GM12878 (cell line): Measurements from ENCODE around the gene POLRMT. TPM values are rescaled to one million over a fixed set of nuclear protein-coding genes. Genes with fewer than 3 reads are reported as not detected.

Experiments used
- ATAC-seq: fragments of 200-7000 bp; cut with Tn5 transposase; 3 replicates; pipeline ENCODE4 v1.9.1; 2020; ENCODE audit warnings: mild to moderate bottlenecking, moderate library complexity
- BruUV-seq: library from RNA; stranded (reverse); fragments of 400-500 nt; replicated peaks from 2 replicates; lab custom pipeline; 2021; lab: Mats Ljungman, UMichigan
- CTCF ChIA-PET: fragments of 300-600 bp; sonication (Branson Sonifier 250); formaldehyde crosslinking; extraction: SDS; loops from one replicate; lab custom pipeline; 2021; ENCODE audit warnings: inconsistent platforms; lab: Yijun Ruan, JAX
- POLR2A ChIA-PET: fragments of 350-600 bp; formaldehyde crosslinking; extraction: SDS; loops from one replicate; lab custom pipeline; 2021; ENCODE audit warnings: inconsistent platforms; lab: Charles Lee
- RAD21 ChIA-PET: fragments of 300-600 bp; sonication (Branson Sonifier 250); formaldehyde crosslinking; loops from one replicate; lab custom pipeline; 2023; ENCODE audit warnings: antibody characterized with exemption; ENCODE audit not compliant: unreplicated experiment; lab: Charles Lee
- SMC1A ChIA-PET: fragments of 300-600 bp; sonication (Branson Sonifier 250); formaldehyde crosslinking; loops from one replicate; lab custom pipeline; 2023; ENCODE audit not compliant: unreplicated experiment, uncharacterized antibody; lab: Charles Lee
- DNase-seq: peaks from one replicate; pipeline ENCODE4 v3.0.0-alpha.2; 2011; ENCODE audit warnings: low read depth, low spot score
- FAIRE-seq: peaks from 3 replicates; lab custom pipeline; 2011; peaks lifted over from hg19 to GRCh38; lab: Jason Lieb, UNC
- H2AFZ ChIP-seq: 2 replicates; pipeline ENCODE4 v1.6.0; 2011; ENCODE audit warnings: low read depth, low read length, control low read depth; ENCODE audit not compliant: control insufficient read depth
- H3K27ac ChIP-seq: 2 replicates; pipeline ENCODE4 v1.5.1; 2011; ENCODE audit warnings: control low read depth; ENCODE audit not compliant: control insufficient read depth, insufficient read depth
- H3K27me3 ChIP-seq, 2 experiments: replicated peaks in 1 of 2; 2 replicates each; pipeline versions ENCODE4 v1.6.0 to v1.6.1; 2011; ENCODE audit warnings: low read length in 1 of 2; ENCODE audit not compliant: control insufficient read depth in 2 of 2, insufficient read depth in 2 of 2
- H3K36me3 ChIP-seq, 2 experiments: 2 replicates each; pipeline ENCODE4 v1.5.1; 2011; ENCODE audit warnings: low read length in 1 of 2; ENCODE audit not compliant: control insufficient read depth in 2 of 2, insufficient read depth in 2 of 2
- H3K4me1 ChIP-seq: 2 replicates; pipeline ENCODE4 v1.6.1; 2011; ENCODE audit warnings: mild to moderate bottlenecking, low read length, moderate library complexity, mixed read lengths; ENCODE audit not compliant: control insufficient read depth, insufficient read depth
- H3K4me2 ChIP-seq: 2 replicates; pipeline ENCODE4 v1.6.0; 2011; ENCODE audit warnings: control low read depth; ENCODE audit not compliant: control insufficient read depth, insufficient read depth
- H3K4me3 ChIP-seq: fragments of 200-600 bp; sonication (generic); 2 replicates; pipeline ENCODE4 v1.5.1; 2016
- H3K79me2 ChIP-seq: 2 replicates; pipeline ENCODE4 v1.6.0; 2011; ENCODE audit warnings: low read length; ENCODE audit not compliant: control insufficient read depth, insufficient read depth
- H3K9ac ChIP-seq: 2 replicates; pipeline ENCODE4 v1.8.0; 2011; ENCODE audit warnings: low read length, control low read depth, mixed read lengths; ENCODE audit not compliant: control insufficient read depth, insufficient read depth
- H3K9me3 ChIP-seq: replicated peaks from 3 replicates; pipeline ENCODE4 v1.5.1; 2011; ENCODE audit warnings: mild to moderate bottlenecking, low read length; ENCODE audit not compliant: control insufficient read depth, insufficient read depth
- H4K20me1 ChIP-seq: 2 replicates; pipeline ENCODE4 v1.6.0; 2011; ENCODE audit not compliant: control insufficient read depth, insufficient read depth
- CTCF ChIP-seq, 3 experiments: IDR thresholded peaks in 2 of 3; conservative IDR thresholded peaks in 1 of 3; 2 replicates each; pipeline ENCODE4 v1.5.1; 2011; ENCODE audit warnings: low read depth in 3 of 3, low read length in 3 of 3, mild to moderate bottlenecking in 3 of 3, control low read depth in 2 of 3, moderate library complexity in 2 of 3, inconsistent platforms in 1 of 3, mixed read lengths in 1 of 3; ENCODE audit not compliant: control insufficient read depth in 2 of 3, insufficient read depth in 1 of 3; ENCODE audit errors: extremely low read depth in 1 of 3
- DPF2 ChIP-seq: fragments of 450-650 bp; IDR thresholded peaks from 2 replicates; pipeline ENCODE4 v1.6.1; 2017; ENCODE audit warnings: mild to moderate bottlenecking
- EGR1 ChIP-seq, 2 experiments: IDR thresholded peaks; 1 replicate in 1 of 2; 2 replicates in 1 of 2; pipeline ENCODE4 v1.6.1; 2011 to 2012; ENCODE audit warnings: low read depth in 2 of 2, low read length in 2 of 2, borderline replicate concordance in 1 of 2, mild to moderate bottlenecking in 1 of 2, moderate library complexity in 1 of 2
- ELK1 ChIP-seq: IDR thresholded peaks from 2 replicates; pipeline ENCODE4 v1.6.1; 2012; ENCODE audit warnings: low read depth, low read length, improper control_type of control experiment
- EZH2 ChIP-seq: IDR thresholded peaks from 2 replicates; pipeline ENCODE4 v1.6.1; 2012; ENCODE audit warnings: low read depth, mild to moderate bottlenecking, control low read depth, inconsistent platforms, low read length, borderline replicate concordance; ENCODE audit not compliant: control insufficient read depth
- HDAC6 ChIP-seq: fragments of 200-600 bp; sonication (generic); IDR thresholded peaks from one replicate; pipeline ENCODE4 v1.8.0; 2017; ENCODE audit warnings: antibody characterized with exemption; ENCODE audit not compliant: unreplicated experiment
- LARP7 ChIP-seq: fragments of 450-650 bp; IDR thresholded peaks from 2 replicates; pipeline ENCODE4 v1.6.1; 2017; ENCODE audit warnings: mild to moderate bottlenecking
- MAX ChIP-seq: IDR thresholded peaks from 2 replicates; pipeline ENCODE4 v1.6.1; 2012; ENCODE audit warnings: low read depth, low read length, improper control_type of control experiment
- MXI1 ChIP-seq: fragments of 150-350 bp; IDR thresholded peaks from 2 replicates; pipeline ENCODE4 v1.6.1; 2011; ENCODE audit warnings: low read depth, mild to moderate bottlenecking, inconsistent platforms, low read length, improper control_type of control experiment
- MYB ChIP-seq: fragments of 150-350 bp; IDR thresholded peaks from 2 replicates; pipeline ENCODE4 v1.6.1; 2014; ENCODE audit warnings: mild to moderate bottlenecking, low read depth, low read length, borderline replicate concordance
- PKNOX1 ChIP-seq: fragments of 450-650 bp; IDR thresholded peaks from 2 replicates; pipeline ENCODE4 v1.6.1; 2016; ENCODE audit warnings: mild to moderate bottlenecking
- RAD51 ChIP-seq: fragments of 450-650 bp; IDR thresholded peaks from 2 replicates; pipeline ENCODE4 v1.6.1; 2016; ENCODE audit warnings: moderate library complexity, mild to moderate bottlenecking, inconsistent platforms
- STAT3 ChIP-seq: IDR thresholded peaks from 2 replicates; pipeline ENCODE4 v1.6.1; 2011; ENCODE audit warnings: low read depth, low read length, improper control_type of control experiment
- TARDBP ChIP-seq: IDR thresholded peaks from 2 replicates; pipeline ENCODE4 v1.6.1; 2016; ENCODE audit warnings: borderline replicate concordance
- TBL1XR1 ChIP-seq: IDR thresholded peaks from 2 replicates; pipeline ENCODE4 v1.6.1; 2012; ENCODE audit warnings: low read depth, low read length, improper control_type of control experiment
- ZZZ3 ChIP-seq: IDR thresholded peaks from 2 replicates; pipeline ENCODE4 v1.6.1; 2011; ENCODE audit warnings: low read depth; ENCODE audit not compliant: control insufficient read depth, insufficient read length
- WGBS: methylation state at CpG from one replicate; pipeline ENCODE4 v1.1.6; 2016; ENCODE audit warnings: low lambda C conversion rate; ENCODE audit not compliant: insufficient replicate concordance, insufficient coverage; ENCODE audit errors: missing lambda C conversion rate; 5-methylcytosine and 5-hydroxymethylcytosine counted together
- in situ Hi-C: fragments of 300-500 bp; cut with MboI; formaldehyde crosslinking; loops from 9 replicates; pipeline ENCODE4 v1.14.3; 2018; ENCODE audit warnings: mixed read lengths
- intact Hi-C: fragments of 100-400 bp; cut with micrococcal nuclease; formaldehyde crosslinking; loops from one replicate; pipeline ENCODE4 v1.14.2; 2022; ENCODE audit not compliant: unreplicated experiment
- polyA plus RNA-seq, 11 experiments: library from polyadenylated mRNA; depleted of rRNA in 4 of 11; unstranded in 6 of 11; stranded (reverse) in 5 of 11; fragments of >200 nt; fragmentation: Nextera tagmentation in 4 of 11; fragmentation: Illumina TruSeq in 1 of 11; extraction: Ambion mirVana in 4 of 11; extraction: Trizol in 1 of 11; gene quantifications; 1 replicate in 1 of 11; 2 replicates in 10 of 11; pipeline versions ENCODE4 v1.2.1 to v1.2.3, GENCODE V29; 2011 to 2016; ENCODE audit warnings: inconsistent platforms in 2 of 11, missing spikeins in 2 of 11, low read depth in 1 of 11
- total RNA-seq, 4 experiments: library from RNA; depleted of rRNA in 3 of 4; stranded (reverse); fragments of >200 nt in 3 of 4; fragmentation: Illumina TruSeq in 1 of 4; extraction: Trizol in 1 of 4; gene quantifications; 2 replicates each; pipeline versions ENCODE4 v1.2.1 to v1.2.3, GENCODE V29; 2013 to 2021

Gene POLRMT
- total and polyA plus RNA-seq, 10 of the 15 experiments (the other 5 are each of a cell fraction or from before 2014, with no cell fraction given) = 9.9 to 57.6 (median 34.6) TPM

- ChIA-PET SMC1A (no interaction called here), CTCF (no interaction called here), RAD21 (no interaction called here), POLR2A (no interaction called here)
- FAIRE-seq (no peak), DNase-seq (no peak), ATAC-seq (no peak)
- peaks cover 20% of the 10 kb centered on the region for H4K20me1 ChIP-seq
- H3K4me2 ChIP-seq = no peak overlapping the region
- peaks cover 93% of the 10 kb centered on the region for H3K79me2 ChIP-seq
- H3K9ac ChIP-seq = no peak overlapping the region
- H3K27ac ChIP-seq = no peak overlapping the region
- H3K4me1 ChIP-seq = peaks cover 10% of the 10 kb centered on the region; the same call in 1 of the 2 replicates
- BruUV-seq = no TSS peak
- 93% methylated on average over 14 of the region's 19 CpGs for WGBS
- H2AFZ ChIP-seq = no peak overlapping the region
- H3K4me3 ChIP-seq = no peak overlapping the region
- no peaks in the 10 kb centered on the region for H3K9me3 ChIP-seq
- intact Hi-C loops = no loop called here
- no peaks in the 10 kb centered on the region for H3K27me3 ChIP-seq
- in situ Hi-C loops = no loop called here
- no peak for TF ChIP-seq ELK1
- no peak for TF ChIP-seq EZH2
- no peak for TF ChIP-seq DPF2
- no peak for TF ChIP-seq RAD51
- no peak for TF ChIP-seq MYB
- TF ChIP-seq TBL1XR1 = no peak
- TF ChIP-seq LARP7 = no peak
- TF ChIP-seq CTCF (IDR thresholded peaks at IDR 0.05 in 2 of 3, conservative IDR thresholded peaks at IDR 0.05 in 1 of 3; ENCODE audit: control insufficient read depth in 2 of 3, extremely low read depth in 1 of 3, insufficient read depth in 1 of 3, low read depth in 3 of 3, low read length in 3 of 3) = no peak
- no peak for TF ChIP-seq EGR1 (IDR thresholded peaks at IDR 0.05; ENCODE audit: borderline replicate concordance in 1 of 2, low read depth in 2 of 2, low read length in 2 of 2)
- TF ChIP-seq ZZZ3 = no peak
- no peak for TF ChIP-seq MXI1
- TF ChIP-seq TARDBP = no peak
- TF ChIP-seq MAX = no peak
- no peak for TF ChIP-seq HDAC6
- no peak for TF ChIP-seq PKNOX1
- no peak for TF ChIP-seq STAT3
- peaks cover 9 to 41% of the 10 kb centered on the region in 2 experiments for H3K36me3 ChIP-seq
Observed at GRCh38 chr19:657611-658010, 24.3 kb upstream of the POLRMT start.
